DLD1 (cell line): ENCODE data around the gene PTPRU.
"Not testable (repeated sequence)": the region's sequence is repeated elsewhere in the genome, so short reads cannot be mapped to it uniquely, and the experiment has no call there.

Experiments used
- in situ Hi-C: cut with HindIII; loops from 2 replicates; pipeline ENCODE4 v1.10.0; 2017; ENCODE audit warnings: low sequenced_read_pairs

PTPRU gene

GRCh38 chr1:29311352-29312030, 75.2 kb downstream of the PTPRU start:
- in situ Hi-C loops, result no loop called here

DNA sequence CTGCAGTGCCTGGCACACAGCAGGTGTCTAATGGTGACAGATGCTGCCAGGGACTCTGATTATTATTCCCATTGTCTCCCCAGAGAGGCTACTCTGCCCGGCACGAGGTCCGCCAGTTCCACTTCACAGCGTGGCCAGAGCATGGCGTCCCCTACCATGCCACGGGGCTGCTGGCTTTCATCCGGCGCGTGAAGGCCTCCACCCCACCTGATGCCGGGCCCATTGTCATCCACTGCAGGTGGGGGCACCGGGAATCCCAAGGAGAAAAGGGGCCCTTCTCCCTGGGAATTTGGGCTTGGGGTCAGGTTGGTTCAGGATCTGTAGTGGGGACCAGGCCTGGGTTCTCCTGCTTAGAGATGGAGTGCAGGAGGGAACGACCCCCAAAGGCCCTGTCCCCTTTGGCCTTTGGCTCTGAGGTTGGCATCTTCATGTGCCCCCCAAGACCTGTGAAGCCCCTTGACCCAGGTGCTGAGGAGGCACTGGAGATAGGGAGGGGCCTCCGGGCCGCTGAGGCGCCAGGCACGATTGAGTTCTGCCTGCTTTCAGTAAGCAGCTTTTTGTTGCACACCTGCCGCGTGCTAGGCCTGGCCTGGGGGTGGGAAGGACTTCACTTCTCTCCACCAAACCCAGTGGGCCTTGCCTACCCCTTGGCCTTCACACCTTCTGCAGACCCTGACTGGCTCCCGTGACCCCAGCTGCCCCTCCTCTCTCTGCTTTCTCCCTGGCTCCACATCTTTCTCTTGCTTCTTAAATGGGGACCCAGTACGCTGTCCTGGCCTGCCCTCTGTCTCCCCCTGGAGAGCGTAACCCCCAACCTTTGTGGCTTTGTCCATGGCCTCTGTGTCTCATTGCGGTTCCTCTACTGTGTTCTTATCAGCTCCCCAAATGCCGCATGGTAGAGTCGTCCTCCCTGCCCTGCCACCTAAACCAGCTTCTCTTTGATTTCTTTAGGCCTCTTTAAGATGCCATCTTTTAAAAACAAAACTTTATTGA, 76.4 kb downstream of the PTPRU start:
- in situ Hi-C loops, result no loop called here

DNA sequence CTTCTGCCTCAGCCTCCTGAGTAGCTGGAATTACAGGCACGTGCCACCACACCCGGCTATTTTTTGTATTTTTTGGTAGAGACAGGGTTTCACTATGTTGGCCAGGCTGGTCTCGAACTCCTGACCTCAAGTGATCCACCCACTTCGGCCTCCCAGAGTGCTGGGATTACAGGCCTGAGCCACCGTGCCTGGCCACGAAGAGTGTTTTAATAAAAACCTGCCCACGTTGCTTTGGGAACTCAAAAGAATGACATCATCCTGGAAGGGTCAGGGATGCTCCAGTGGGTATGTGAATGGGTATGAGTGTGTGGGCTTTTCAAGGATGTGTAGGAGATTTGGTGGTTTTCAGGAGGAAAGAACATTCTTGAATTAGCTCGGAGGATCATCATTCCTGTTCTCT, 78.4 kb downstream of the PTPRU start:
- in situ Hi-C loops, result not testable (repeated sequence)

DNA sequence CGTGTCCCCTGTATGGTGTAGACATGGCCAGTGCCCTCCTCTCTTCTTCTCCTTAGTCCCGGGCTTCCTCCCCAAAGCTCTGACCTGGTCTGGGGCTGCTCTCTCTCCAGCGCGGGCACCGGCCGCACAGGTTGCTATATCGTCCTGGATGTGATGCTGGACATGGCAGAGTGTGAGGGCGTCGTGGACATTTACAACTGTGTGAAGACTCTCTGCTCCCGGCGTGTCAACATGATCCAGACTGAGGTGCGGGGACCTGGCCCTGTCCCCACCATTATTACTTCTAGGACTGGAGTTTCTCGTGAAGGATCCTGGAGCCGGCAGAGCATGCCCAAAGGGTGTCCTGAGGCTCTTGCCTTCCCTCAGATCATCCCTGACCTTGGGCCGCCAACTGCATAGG, 78.9 kb downstream of the PTPRU start:
- in situ Hi-C loops, result no loop called here

DNA sequence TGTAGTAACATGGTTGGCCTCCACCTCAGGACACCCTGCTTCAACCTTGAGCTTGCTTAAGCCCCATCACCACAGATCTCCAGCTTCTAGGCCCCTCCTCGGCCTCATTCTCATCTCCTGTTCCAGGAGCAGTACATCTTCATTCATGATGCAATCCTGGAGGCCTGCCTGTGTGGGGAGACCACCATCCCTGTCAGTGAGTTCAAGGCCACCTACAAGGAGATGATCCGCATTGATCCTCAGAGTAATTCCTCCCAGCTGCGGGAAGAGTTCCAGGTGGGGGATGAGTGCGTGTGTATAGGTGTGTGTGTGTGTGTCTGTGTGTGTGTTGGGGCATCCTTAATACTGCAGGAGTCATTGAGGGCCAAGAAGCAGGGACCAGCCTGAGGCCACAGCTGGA, 79.6 kb downstream of the PTPRU start:
- in situ Hi-C loops, result no loop called here

- in situ Hi-C loops, result no loop called here
These were observed 81.0 kb downstream of the PTPRU start for GRCh38 chr1:29317063-29317915.

- in situ Hi-C loops, result no loop called here
These were observed 81.7 kb downstream of the PTPRU start for GRCh38 chr1:29317916-29318530.

GRCh38 chr1:29318724-29319123, 82.4 kb downstream of the PTPRU start:
- in situ Hi-C loops, result no loop called here

- in situ Hi-C loops, result no loop called here
These were observed 83.2 kb downstream of the PTPRU start for GRCh38 chr1:29319300-29320110.

DNA sequence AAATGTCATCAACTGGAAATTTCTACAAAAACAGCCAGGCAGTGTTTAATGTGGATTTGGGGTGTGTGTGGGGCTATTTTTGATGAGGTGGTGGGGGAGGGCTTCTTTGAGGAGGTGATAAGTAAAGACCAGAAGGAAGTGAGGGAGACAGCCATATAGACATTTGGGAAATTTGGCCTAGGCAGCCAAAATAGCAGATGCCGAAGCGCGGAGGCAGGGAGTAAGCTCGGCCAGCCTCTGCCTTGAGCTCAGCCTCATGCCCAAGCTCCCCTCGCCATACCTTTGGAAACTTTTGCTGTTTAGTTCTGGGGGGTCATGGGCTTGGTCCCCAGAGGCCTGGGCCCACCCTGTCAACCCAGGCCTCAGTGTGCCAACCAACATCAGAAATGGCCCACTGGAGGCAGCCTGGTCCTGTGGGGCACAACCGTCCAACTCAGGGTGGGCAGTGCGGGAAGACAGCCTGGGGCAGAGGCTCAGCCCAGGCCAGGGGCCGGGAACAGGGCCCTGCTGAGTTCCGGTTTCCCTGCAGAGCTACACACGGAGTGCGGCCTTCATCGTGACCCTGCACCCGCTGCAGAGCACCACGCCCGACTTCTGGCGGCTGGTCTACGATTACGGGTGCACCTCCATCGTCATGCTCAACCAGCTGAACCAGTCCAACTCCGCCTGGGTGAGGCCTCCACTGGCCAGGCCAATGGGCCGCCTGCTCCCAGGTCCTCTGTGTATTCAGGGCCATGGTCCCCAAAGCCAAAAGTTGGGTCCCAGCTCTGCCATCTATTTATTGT, 84.0 kb downstream of the PTPRU start:
- in situ Hi-C loops, result no loop called here

- in situ Hi-C loops, result no loop called here
These were observed 84.9 kb downstream of the PTPRU start for GRCh38 chr1:29321176-29321575.

GRCh38 chr1:29322147-29322694, 85.9 kb downstream of the PTPRU start:
- in situ Hi-C loops, result no loop called here

- in situ Hi-C loops, result no loop called here
These were observed 86.7 kb downstream of the PTPRU start for GRCh38 chr1:29322861-29323585.

DNA sequence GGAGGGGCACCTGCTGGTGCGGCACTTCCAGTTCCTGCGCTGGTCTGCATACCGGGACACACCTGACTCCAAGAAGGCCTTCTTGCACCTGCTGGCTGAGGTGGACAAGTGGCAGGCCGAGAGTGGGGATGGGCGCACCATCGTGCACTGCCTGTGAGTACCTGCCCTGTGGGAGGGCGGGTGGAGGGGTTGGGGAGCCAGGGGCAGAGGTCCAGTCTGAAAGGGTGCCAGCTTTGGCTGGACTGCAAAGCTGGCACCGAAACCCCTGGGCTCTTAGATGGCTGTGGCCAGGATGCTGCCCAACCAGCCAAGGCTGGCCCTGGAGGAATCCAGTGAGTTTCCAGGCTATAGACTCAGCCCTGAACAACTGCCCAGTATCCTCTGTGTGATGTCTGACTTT, 87.3 kb downstream of the PTPRU start:
- in situ Hi-C loops, result no loop called here

- in situ Hi-C loops, result no loop called here
These were observed 87.9 kb downstream of the PTPRU start for GRCh38 chr1:29324202-29324601.

GRCh38 chr1:29324771-29325351, 88.5 kb downstream of the PTPRU start:
- in situ Hi-C loops, result no loop called here

DNA sequence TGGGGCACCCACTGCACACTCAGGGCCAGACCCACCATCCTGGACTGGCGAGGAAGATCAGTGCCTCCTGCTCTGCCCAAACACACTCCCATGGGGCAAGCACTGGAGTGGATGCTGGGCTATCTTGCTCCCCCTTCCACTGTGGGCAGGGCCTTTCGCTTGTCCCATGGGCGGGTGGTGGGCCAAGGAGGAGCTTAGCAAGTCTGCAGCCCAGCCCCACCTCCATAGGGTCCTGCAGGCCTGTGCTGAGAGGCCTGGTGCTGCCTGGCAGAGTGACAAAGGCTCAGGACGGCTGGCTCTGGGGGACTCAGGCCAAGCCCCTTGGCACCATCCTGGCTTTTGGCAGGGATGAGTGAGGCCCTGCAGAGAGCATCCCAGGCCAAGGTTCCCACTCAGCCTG, 89.4 kb downstream of the PTPRU start:
- in situ Hi-C loops, result no loop called here

GRCh38 chr1:29326123-29326522, 89.8 kb downstream of the PTPRU start:
- in situ Hi-C loops, result no loop called here
